DMS 273 (cell line): ENCODE data around the gene SPPL3.
"Not testable (repeated sequence)": the region's sequence is repeated elsewhere in the genome, so short reads cannot be mapped to it uniquely, and the experiment has no call there.

Experiments
- DNase-seq: peaks from one replicate; lab custom pipeline; 2025; ENCODE audit not compliant: unreplicated experiment; lab: John Stamatoyannopoulos, UW

SPPL3 gene

DNA sequence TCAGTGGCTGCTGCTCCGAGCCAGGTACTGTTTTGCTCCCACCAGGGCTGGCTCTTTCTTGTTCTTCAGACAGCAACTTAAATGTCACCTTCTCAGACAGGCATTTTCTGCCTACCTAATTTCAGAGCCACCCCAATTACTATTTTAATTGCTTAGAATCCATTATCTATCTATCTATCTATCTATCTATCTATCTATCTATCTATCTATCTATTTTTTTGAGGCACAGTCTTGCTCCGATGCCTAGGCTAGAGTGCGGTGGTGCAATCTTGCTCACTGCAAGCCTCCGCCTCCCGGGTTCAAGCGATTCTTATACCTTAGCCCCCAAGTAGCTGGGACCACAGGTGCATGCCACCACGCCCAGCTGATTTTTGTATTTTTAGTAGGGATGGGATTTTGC lies 58.5 kb downstream of the SPPL3 start:
- no peak for DNase-seq

DNA sequence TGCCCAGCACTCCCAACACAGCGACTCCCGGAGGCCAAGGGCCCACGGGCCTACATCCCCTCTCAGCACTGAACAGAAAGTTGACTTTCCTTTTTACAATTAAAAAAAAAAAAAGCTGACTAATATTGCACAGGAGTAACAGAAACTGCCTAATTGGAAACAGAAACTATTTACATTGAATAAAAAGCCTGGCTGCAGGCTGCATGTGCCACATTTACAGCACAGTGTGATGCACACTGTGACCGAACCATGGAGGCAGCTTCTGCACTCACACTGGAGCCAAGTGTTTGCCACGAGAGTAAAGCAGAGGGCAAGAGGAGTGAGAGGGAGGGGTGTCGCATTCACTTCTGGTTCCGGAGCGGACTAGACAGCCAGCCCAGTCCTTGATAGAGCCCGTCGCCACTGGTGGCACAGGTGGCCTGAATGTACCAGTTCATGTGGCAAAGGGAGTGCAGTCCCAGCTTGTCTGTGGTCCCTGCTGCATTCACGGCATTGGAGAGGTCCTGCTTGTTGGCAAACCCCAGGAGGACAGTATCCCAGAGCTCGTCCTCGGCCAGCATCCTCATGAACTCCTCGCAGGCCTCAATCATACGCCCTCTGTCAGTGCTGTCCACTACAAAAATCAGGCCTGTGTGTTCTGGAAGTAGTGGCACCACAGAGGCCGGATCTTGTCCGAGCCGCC lies 59.2 kb downstream of the SPPL3 start:
- DNase-seq: no peak

DNA sequence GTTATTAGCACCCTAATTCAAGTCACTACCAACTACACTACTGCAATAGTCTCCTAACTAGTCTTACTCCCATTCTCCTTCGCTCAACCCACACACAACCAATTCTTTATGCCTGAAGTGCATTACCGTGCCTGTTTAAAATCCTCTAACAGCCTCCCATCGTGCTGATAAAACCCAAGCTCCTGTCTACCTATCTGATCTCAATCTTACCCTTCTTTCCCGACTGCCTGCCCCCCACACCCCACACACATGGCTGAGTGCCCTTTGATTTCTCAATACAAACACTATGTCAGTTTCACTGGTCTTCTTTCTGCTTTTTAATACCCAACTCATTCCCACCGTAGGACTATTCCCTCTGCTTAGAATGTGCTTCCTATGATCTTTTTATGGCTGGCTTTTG lies 59.9 kb downstream of the SPPL3 start:
- DNase-seq: no peak

DNA sequence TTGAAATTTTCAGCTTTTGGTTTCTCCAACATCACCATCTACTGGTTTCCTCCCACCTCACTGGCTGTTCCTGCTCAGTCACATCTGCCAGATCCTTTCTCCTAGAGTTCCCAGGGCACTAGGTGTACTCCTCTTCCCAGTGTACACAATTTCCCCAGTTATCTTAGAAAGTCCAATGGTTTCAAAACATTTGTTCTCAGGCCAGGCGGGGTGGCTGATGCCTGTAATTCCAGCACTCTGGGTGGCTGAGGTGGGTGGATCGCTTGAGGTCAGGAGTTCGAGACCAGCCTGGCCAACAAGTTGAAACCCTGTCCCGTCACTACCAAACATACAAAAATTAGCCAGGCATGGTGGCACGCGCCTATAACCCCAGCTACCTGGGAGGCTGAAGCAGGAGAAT lies 60.7 kb downstream of the SPPL3 start:
- DNase-seq: no peak

GRCh38 chr12:120842595-120842994 lies 61.6 kb downstream of the SPPL3 start:
- no peak for DNase-seq

- no peak for DNase-seq
These were observed 62.6 kb downstream of the SPPL3 start for GRCh38 chr12:120841525-120841924.

GRCh38 chr12:120839503-120839902 lies 64.7 kb downstream of the SPPL3 start:
- no peak for DNase-seq

DNA sequence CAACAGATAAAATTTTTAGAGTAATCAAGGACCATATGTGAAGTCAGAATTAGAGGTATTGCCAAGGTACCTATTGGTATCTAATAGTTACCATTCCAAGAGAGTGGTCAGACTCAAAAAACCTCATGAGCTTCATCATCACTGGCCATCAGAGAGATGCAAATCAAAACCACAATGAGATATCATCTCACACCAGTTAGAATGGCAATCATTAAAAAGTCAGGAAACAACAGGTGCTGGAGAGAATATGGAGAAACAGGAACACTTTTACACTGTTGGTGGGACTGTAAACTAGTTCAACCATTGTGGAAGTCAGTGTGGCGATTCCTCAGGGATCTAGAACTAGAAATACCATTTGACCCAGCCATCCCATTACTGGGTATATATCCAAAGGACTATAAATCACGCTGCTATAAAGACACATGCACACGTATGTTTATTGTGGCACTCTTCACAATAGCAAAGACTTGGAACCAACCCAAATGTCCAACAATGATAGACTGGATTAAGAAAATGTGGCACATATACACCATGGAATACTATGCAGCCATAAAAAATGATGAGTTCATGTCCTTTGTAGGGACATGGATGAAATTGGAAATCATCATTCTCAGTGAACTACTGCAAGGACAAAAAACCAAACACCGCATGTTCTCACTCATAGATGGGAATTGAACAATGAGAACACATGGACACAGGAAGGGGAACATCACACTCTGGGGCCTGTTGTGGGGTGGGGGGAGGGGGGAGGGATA lies 65.4 kb downstream of the SPPL3 start:
- DNase-seq: not testable (repeated sequence)

DNA sequence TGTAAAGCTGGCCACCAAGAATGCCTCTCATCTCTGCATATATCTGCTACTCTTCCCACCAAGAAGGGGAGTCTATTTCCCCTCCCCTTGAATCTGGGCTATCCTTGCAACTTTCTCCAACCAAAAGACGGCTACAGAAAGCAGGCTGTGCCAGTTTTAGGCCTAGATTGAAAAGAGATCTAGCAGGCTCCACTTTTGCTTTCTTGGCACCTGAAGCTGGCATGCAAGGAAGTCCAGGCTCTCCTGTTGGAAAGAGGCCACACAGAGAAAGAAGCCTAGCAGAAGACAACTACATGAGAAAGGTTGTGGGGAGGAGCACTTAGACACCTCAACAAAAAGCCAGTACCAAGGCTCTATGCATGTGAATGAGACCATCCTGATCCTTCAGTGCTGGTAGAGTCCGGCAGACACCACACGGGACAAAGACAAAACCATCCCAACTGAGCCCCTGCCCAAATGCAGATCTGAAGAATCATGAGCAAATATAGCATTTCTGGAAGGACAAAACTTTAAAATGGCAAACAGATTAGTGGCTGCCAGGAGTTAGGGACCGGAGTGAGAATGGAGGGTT lies 68.0 kb downstream of the SPPL3 start:
- DNase-seq: no peak

GRCh38 chr12:120835657-120836056 lies 68.5 kb downstream of the SPPL3 start:
- no peak for DNase-seq

DNA sequence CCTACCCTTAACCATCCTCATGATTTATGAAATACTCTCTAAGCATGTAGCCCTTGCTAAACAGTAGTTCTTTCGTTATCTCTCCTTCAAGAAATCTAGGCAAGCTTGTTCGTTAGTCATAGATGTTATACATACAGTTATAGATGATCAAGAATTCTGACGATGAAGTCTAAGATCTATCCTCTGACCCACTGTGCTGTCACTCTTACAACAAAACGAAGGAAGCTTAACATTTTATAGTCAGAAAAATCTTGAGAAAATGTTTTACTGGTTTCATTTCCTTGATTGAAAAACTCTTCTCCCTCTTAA lies 68.9 kb downstream of the SPPL3 start:
- DNase-seq: no peak

DNA sequence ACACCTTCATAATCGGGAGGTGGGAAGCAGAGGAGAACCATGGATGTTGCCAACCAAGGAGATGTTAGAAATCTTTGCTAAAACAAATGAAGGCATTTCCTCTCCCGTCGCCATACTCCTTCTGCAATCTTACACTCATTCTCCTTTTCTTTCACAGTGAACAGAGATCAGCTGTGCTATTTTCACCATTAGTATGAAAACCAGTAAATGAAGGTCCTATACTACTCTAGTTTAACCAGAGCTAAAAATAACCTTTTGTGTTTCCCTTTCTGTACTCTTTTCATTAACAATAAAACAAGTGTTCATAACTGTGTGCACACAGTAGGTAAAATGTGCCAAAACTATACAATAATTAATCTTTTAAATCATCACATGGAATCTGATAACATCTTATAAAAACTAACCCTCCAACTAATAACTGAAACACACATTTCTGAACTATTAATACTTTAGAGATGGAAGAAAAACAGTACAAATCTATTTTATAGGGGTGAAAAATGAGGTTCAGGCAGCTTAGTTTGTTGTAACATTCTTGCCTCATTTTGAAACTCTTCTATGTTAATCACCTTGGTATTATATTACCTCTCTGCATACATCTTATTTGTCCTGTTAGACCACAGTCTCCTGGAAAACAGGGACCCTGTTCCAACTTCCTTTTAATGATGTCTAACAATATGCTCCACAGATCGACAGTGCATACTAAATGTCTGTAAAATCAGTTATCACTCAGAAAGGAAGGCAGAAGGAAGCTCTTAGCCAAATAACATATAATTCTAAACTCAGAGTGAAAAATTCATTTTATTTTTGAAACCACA lies 69.5 kb downstream of the SPPL3 start:
- no peak for DNase-seq

DNA sequence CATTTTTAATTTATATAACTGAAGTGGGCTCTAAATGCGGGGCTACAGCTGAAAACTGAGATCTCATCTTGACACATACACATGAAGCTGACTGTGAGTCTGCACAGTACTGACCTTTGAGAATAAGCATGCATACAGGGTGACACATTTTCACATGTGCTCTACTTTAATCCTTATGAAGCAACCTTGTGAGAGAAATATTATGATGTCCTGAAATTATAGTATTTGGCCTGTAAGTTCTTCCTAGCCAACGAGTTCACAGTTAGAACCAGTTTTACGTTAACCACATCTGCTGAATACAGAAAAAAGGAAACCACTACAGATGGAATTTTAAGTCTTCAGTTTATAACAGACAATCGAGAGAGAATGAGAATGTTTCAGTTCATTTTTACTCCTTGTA lies 70.3 kb downstream of the SPPL3 start:
- DNase-seq: no peak

GRCh38 chr12:120832737-120833136 lies 71.4 kb downstream of the SPPL3 start:
- no peak for DNase-seq

- no peak for DNase-seq
These were observed 72.4 kb downstream of the SPPL3 start for GRCh38 chr12:120831648-120832267.

DNA sequence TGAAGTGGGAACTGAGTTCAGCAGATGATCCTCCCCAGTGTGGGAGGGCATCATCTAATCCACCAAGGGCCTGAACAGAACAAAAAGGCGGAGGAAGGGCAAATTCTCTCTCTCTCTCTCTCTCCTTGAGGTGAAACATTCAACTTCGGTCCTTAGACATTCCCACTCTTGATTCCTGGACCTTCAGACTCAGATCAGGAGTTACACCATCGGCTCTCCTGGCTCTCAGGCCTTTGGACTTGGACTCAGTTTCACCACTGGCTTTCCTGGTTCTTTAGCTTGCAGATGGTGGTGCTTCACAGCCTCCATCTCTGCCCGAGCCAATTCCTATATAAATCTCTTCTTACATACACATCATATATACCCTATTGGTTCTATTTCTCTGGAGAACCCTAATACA lies 73.2 kb downstream of the SPPL3 start:
- no peak for DNase-seq

- no peak for DNase-seq
These were observed 73.9 kb downstream of the SPPL3 start for GRCh38 chr12:120830052-120830940.

- no peak for DNase-seq
These were observed 77.8 kb downstream of the SPPL3 start for GRCh38 chr12:120826335-120826734.

GRCh38 chr12:120825337-120825736 lies 78.8 kb downstream of the SPPL3 start:
- DNase-seq: no peak

- no peak for DNase-seq
These were observed 81.2 kb downstream of the SPPL3 start for GRCh38 chr12:120822832-120823503.
